Activated B cell treated with CpG ODN at 0.5 μM for 24 hours (primary cell): ENCODE results near the gene ZSWIM9. TPM values are rescaled to one million over a fixed set of nuclear protein-coding genes. Genes with fewer than 3 reads are reported as not detected.
"Not testable (repeated sequence)": the region's sequence is repeated elsewhere in the genome, so short reads cannot be mapped to it uniquely, and the experiment has no call there.

Experiments used
- ATAC-seq: fragments of 200-7000 bp; cut with Tn5 transposase; one replicate; pipeline ENCODE4 v1.10.0; 2021; ENCODE audit warnings: low read depth, mild to moderate bottlenecking, moderate library complexity
- CTCF ChIA-PET: fragments of 350-600 bp; sonication (Branson Sonifier 250); formaldehyde crosslinking; loops from one replicate; lab custom pipeline; 2021; ENCODE audit warnings: antibody characterized with exemption; lab: Charles Lee
- POLR2A ChIA-PET: fragments of 350-600 bp; sonication (Branson Sonifier 250); formaldehyde crosslinking; loops from one replicate; lab custom pipeline; 2021; ENCODE audit warnings: antibody characterized with exemption; lab: Charles Lee
- DNase-seq: peaks from one replicate; pipeline ENCODE4 v3.0.0; 2022
- H3K27ac Mint-ChIP-seq: one replicate; pipeline ENCODE4 v1.8.0; 2020; ENCODE audit warnings: mixed read lengths
- H3K27me3 Mint-ChIP-seq: one replicate; pipeline ENCODE4 v1.8.0; 2021; ENCODE audit warnings: mixed read lengths
- H3K36me3 Mint-ChIP-seq: one replicate; pipeline ENCODE4 v1.8.0; 2021; ENCODE audit warnings: low read depth, mixed read lengths
- H3K4me1 Mint-ChIP-seq: one replicate; pipeline ENCODE4 v1.8.0; 2021; ENCODE audit warnings: mixed read lengths
- H3K4me3 Mint-ChIP-seq: one replicate; pipeline ENCODE4 v1.8.0; 2020; ENCODE audit warnings: mild to moderate bottlenecking, mixed read lengths
- H3K9me3 Mint-ChIP-seq: one replicate; pipeline ENCODE4 v1.8.0; 2020; ENCODE audit warnings: mixed read lengths
- CTCF ChIP-seq: fragments of 200-600 bp; IDR thresholded peaks from one replicate; pipeline ENCODE4 v1.8.0; 2022; ENCODE audit warnings: antibody characterized with exemption, mild to moderate bottlenecking
- intact Hi-C: fragments of 100-400 bp; cut with micrococcal nuclease; formaldehyde crosslinking; loops from one replicate; pipeline ENCODE4 v1.15.1; 2024
- total RNA-seq: library from RNA; stranded (reverse); gene quantifications from 2 replicates; pipeline ENCODE4 v1.2.3, GENCODE V29; 2022

Gene ZSWIM9
- total RNA-seq, 1 donor from 2014 or later: 8.6 TPM

DNA sequence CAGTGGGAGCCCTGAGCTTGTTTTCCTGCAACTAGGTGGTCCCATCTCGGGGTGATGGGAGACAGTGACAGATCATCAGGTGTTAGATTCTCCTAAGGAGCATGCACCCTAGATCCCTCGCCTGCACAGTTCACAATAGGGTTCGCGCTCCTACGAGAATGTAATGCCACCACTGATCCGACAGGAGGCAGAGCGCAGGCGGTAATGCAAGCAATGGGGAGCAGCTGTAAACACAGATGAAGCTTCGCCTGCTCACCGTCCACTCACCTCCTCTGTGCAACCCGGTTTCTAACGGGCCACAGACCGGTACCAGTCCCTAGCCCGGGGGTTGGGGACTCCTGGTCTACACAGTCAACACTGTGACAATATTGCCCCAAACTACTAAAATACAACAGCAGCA lies 46.5 kb downstream of the ZSWIM9 start:
- Mint-ChIP-seq H3K4me3 (no peak overlapping the region), H3K36me3 (peaks cover 69% of the 10 kb centered on the region), H3K4me1 (no peaks in the 10 kb centered on the region), H3K27ac (no peak overlapping the region), H3K27me3 (no peaks in the 10 kb centered on the region), H3K9me3 (no peaks in the 10 kb centered on the region)
- no peak for TF ChIP-seq CTCF
- ATAC-seq (no peak), DNase-seq (no peak)
- ChIA-PET CTCF (interaction anchor here (1.8 kb wide), 1 partner anchor 13 kb away, joined by 4 read pairs; no protein-coding TSS in a partner anchor), POLR2A (no interaction called here)
- intact Hi-C loops: no loop called here

DNA sequence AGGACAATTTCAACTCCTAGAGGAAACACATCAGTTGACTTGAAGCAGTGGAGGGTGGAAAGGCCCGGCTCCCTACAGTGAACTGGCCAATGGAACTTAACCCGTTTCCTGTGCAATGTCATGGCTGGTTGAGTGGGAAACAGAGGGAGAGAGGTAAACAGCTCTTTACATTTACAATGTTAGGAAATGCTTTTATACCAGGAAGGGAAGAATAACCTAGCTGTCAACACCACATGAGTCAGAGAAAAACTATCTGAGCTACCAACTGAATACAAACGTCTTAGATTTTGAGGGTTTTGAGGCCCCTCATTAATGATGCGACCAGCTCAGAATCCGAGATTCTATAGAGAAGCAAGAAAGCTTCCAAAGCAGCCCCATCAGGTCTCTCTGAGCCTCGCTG lies 48.5 kb downstream of the ZSWIM9 start:
- Mint-ChIP-seq H3K4me1 (no peaks in the 10 kb centered on the region), H3K27me3 (no peaks in the 10 kb centered on the region), H3K4me3 (no peak overlapping the region), H3K9me3 (no peaks in the 10 kb centered on the region), H3K27ac (no peak overlapping the region), H3K36me3 (peaks cover 63% of the 10 kb centered on the region)
- ATAC-seq (no peak), DNase-seq (no peak)
- TF ChIP-seq CTCF: no peak
- CTCF ChIA-PET: no interaction called here
- intact Hi-C loops: no loop called here
- POLR2A ChIA-PET: interaction anchor here (1.0 kb wide), 1 partner anchor 41 kb away, joined by 3 read pairs; no protein-coding TSS in a partner anchor

GRCh38 chr19:48220784-48221183 lies 50.3 kb downstream of the ZSWIM9 start:
- DNase-seq, CTCF ChIA-PET, ATAC-seq, H3K27me3 Mint-ChIP-seq, H3K27ac Mint-ChIP-seq, H3K9me3 Mint-ChIP-seq, H3K4me3 Mint-ChIP-seq, intact Hi-C loops, H3K4me1 Mint-ChIP-seq: not testable (repeated sequence)
- POLR2A ChIA-PET: interaction anchor here (0.7 kb wide), 1 partner anchor 213 kb away, joined by 14 read pairs; no protein-coding TSS in a partner anchor
- H3K36me3 Mint-ChIP-seq: peaks cover 57% of the 10 kb centered on the region

DNA sequence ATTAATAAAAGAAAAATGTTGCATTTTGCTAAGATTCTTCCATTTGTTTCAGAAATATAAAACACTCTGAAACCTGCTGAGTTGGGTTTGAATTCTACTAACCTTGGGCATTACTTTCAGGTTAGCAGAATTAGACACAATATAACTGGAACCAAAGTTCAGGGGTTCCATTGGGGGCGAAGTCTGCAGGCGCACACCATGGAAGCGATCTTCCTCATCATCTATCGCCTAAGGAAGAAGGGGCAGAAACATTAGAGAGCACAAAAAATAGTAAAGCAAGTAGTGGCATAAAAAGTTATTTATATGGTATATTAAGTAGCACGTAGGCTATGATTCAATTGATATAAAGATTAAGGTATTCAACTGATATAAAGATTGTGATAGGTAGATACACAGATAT lies 51.1 kb downstream of the ZSWIM9 start:
- no peak for TF ChIP-seq CTCF
- ChIA-PET CTCF (no interaction called here), POLR2A (no interaction called here)
- ATAC-seq (no peak), DNase-seq (no peak)
- no peaks in the 10 kb centered on the region for H3K27me3 Mint-ChIP-seq
- no peaks in the 10 kb centered on the region for H3K9me3 Mint-ChIP-seq
- no peaks in the 10 kb centered on the region for H3K4me1 Mint-ChIP-seq
- no peak overlapping the region for H3K4me3 Mint-ChIP-seq
- H3K36me3 Mint-ChIP-seq: peaks cover 53% of the 10 kb centered on the region
- H3K27ac Mint-ChIP-seq: no peak overlapping the region
- intact Hi-C loops: no loop called here

GRCh38 chr19:48230555-48231129 lies 60.2 kb downstream of the ZSWIM9 start:
- no peak for ATAC-seq
- Mint-ChIP-seq H3K27ac (no peak overlapping the region), H3K9me3 (no peaks in the 10 kb centered on the region), H3K4me1 (no peaks in the 10 kb centered on the region), H3K4me3 (no peak overlapping the region), H3K36me3 (peaks cover 86% of the 10 kb centered on the region), H3K27me3 (no peaks in the 10 kb centered on the region)
- no peak for DNase-seq
- TF ChIP-seq CTCF: no peak
- intact Hi-C loops: no loop called here
- CTCF ChIA-PET: no interaction called here
- POLR2A ChIA-PET: no interaction called here
